T-helper 2 cell (primary cell): ENCODE results near the gene MBD3L4.
"Not testable (repeated sequence)": the region's sequence is repeated elsewhere in the genome, so short reads cannot be mapped to it uniquely, and the experiment has no call there.

ENCODE experiments used
- DNase-seq, 5 experiments: peaks; one replicate each; pipeline versions ENCODE4 v3.0.0 to v3.0.0-alpha.2; 2012 to 2022

The MBD3L4 gene

DNA sequence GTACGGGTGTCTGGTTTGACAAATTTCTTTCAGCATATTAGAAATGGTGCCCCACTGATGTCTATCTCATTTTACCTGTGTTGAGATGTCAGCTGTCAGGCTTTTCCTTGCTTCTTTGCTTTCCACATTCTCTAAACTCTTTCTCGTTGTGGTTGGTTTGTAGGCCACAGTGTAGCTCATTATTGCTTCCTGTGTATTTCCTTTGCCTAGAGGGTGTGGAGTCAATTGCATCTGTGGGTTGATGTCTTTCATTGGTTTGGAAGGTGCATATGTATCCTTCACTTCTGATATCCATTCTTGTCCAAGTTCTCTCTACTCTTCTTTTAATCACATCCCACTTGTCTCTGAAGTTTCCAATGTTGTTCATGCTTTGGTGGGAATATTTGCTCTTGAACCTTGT lies 1.6 kb upstream of the MBD3L4 start:
- DNase-seq, result not testable (repeated sequence)

DNA sequence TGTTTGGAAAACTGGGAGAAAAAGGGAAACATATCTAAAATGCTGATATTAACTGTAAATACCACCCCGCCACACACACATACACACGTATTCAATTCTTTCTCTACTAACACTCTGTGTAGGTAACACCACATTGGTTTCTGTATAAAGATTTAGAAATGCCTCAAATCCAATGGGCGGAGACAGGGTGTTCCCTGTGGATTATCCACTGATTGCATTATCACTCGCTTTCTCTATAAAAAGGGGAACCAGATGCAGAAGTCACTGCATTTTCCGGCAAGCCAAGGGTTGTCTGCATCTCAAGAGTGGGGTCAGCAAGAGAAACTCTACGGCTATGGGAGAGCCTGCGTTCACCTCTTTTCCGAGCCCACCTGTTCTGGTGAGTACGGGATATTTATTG lies 9.7 kb downstream of the MBD3L4 start, which contains the start of gene MBD3L5:
MBD3L5 (plus strand) TSS at position 301 of the 400 bp plus-strand sequence; CDS start at position 335, 34 bp downstream.
- not testable (repeated sequence) for DNase-seq

DNA sequence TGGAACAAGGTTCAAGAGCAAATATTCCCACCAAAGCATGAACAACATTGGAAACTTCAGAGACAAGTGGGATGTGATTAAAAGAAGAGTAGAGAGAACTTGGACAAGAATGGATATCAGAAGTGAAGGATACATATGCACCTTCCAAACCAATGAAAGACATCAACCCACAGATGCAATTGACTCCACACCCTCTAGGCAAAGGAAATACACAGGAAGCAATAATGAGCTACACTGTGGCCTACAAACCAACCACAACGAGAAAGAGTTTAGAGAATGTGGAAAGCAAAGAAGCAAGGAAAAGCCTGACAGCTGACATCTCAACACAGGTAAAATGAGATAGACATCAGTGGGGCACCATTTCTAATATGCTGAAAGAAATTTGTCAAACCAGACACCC lies 11.2 kb downstream of the MBD3L4 start:
- not testable (repeated sequence) for DNase-seq

DNA sequence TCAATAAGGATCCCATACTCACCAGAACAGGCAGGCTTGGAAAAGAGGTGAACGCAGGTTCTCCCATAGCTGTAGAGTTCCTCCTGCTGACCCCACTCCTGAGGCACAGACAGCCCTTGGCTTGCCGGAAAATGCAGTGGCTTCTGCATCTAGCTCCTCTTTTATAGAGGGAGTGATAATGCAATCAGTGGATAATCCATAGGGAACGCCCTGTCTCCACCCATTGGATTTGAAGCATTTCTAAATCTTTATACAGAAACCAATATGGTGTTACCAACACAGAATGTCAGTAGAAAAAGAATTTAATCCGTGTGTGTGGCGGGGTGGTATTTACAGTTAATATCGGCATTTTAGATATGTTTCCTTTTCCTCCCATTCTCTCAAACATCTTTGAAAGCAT lies 18.6 kb downstream of the MBD3L4 start, which contains the start of gene MBD3L2B:
MBD3L2B (minus strand) TSS at position 101 of the 400 bp plus-strand sequence; CDS start at position 67, 34 bp downstream.
- not testable (repeated sequence) for DNase-seq

DNA sequence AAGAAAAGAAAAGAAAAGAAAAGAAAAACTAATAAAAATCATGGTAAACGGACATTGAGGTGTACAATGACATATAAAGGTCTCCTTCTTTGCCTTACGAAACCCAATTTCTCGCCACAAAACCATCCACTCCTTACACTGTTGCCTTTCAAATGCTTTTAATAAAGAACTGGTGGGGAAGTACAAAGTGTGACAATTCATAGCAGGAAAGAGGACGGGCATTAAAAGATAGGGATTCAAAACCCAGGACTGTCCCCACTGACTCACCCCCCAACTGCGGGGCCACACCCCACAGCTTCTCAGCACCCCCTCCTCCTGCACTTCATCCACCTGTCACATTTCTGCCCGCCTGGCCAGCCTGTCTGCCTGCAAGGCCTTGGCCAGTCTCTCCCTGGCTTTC lies 21.2 kb downstream of the MBD3L4 start:
- no peak for DNase-seq

DNA sequence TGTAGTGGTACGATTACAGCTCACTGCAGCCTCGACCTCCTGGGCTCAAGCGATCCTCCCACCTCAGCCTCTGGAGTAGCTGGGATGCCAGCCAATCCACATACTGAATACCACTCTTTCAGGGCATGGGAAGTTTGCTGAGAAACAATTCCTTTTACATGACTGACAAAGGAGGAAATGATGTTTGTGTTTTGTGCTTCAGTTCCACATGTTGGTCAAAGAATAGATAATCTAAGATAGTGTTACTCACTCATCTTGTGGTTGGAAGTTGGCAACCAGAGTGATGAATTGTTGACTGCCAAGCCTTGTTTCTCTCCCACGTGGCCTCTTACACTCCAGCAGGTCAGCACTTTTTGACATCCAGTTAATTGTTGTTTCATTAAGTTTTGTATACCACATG lies 26.3 kb downstream of the MBD3L4 start:
- DNase-seq, result peak in 1 of 5 experiments; percentile 78

DNA sequence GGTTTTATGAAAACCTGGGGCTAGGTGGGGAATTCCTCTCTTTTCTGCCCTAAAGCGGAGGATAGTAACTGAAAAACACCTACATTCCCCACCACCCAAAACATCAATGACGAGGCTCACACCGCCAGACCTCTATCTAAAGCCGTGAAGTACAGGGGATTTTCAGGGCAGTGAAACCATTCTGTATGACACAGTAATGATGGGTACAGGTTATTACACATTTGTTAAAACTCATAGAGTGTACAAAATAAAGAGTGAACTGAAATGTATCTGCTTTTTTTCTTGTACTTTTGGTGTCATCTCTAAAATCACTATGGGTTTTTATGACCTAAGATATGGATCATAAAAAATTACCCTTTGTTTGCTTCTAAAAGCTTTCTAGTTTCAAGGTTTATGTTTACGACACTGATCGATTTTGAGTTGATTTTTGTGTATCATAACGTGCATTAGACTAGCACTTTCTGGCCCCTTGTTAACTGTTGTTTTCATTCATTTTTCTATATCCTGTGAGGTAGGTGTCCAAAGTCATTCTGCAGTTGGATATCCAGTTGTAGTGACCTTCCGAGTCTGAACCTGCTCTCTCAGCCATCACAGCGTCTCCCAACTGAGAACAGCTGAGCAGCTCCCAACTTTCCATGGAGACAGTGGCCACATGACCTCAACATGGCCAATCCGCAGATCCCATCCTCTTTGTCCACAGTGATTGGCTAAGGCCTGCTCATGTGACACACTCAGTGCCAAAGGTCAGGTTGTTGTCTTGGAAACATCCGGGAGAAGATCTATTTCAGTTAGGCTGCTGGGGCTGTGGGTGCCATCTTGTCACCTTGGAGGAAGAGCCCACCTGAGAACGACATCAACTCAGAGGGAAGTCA lies 29.0 kb downstream of the MBD3L4 start:
- peak in 1 of 5 experiments; percentile 33 for DNase-seq

DNA sequence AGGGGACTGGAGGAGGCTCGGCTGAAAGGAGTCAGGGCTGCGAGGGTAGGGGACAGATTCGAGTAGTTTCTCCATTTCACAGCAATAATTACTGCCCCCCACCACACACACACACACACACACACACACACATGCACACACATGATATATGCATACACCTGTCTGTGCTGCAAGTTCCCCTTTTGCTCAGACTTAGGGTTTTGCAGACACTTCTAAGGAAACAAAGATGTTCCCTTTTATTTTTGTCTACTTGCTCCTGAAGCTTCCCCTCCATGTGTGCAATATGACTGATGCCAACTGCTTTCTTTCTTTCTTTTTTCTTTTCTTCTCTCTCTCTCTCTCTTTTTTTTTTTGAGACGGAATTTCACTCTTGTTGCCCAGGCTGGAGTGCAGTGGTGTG lies 32.1 kb downstream of the MBD3L4 start:
- DNase-seq, result no peak

DNA sequence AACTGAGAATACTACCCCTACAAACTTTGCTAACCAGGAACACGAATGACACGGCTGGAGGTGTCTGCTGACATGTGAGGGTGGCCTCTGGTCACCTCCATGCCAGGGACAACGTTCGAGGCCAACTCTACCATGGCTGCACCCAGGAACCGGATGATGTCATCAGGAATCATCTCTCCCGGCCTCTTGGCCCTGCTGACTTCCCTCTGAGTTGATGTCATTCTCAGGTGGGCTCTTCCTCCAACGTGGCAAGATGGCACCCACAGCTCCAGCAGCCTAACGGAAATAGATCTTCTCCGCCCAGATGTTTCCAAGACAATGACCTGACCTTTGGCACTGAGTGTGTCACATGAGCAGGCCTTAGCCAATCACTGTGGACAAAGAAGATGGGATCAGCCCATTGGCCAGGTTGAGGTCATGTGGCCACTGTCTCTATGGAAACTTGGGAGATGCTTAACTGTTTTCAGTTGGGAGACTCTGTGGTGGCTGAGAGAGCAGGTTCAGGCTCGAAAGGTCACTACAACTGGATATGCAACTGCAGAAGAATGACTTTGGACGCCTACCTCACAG lies 33.8 kb downstream of the MBD3L4 start:
- DNase-seq, result no peak

DNA sequence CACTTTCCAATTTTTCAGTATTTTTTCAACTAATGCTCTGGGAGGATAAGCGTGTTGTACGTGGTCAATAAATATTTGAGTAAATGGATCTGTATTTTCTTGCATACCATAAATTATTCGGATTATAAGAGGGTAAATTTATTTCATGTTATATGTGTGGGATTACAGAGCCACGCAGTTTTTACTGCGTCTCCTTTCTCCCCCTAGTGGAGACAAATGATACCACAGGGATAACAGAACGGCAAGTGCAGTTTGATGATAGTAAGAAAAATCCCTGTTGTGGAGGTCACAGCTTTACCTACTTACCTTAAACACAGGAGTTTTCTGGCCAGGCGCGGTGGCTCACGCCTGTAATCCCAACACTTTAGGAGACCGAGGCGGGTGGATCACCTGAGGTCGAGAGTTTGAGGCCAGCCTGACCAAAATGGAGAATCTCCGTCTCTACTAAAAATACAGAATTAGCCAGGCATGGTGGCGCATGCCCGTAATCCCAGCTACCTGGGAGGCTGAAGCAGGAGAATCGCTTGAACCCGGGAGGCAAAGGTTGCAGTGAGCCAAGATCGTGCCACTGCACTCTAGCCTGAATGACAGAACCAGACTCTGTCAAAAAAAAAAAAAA lies 35.6 kb downstream of the MBD3L4 start:
- DNase-seq, result peak in 1 of 5 experiments; percentile 47

DNA sequence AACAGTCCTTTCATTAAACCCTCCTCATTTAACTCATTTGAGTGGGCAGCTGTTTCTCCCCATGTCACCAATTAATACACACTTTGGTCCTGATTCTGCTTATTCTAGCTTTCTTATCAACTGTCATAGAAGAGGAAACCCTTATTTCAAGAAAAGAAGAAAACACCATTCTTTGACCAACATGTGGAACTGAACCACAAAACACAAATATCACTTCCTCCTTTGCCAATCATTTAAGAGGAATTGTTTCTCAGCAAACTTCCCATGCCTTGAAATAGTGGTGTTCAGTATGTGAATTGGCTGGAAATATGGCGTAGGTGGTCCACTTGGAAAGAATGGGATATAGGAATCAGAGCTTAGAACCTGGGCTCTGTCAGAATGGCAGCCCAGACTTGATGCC lies 39.2 kb downstream of the MBD3L4 start:
- no peak for DNase-seq

DNA sequence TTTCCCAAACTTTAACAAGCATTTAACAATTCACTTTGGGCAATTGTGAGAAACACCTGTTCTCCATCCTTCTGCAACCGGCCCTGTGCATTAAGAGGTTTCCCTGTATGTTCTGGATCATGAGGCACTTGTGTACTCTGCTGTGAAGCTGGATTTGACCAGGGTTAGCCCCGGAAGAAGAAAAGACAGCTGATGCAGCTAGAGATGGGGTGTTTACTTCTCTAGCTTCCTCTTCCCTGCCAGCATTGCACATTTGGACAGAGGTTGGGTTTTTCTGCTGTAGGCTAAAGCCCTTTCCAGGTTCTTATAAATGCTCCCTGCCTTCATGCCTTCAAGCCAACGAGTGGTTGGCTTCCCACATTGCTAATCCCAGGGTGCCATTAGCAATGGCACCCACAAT lies 39.6 kb downstream of the MBD3L4 start:
- no peak for DNase-seq

DNA sequence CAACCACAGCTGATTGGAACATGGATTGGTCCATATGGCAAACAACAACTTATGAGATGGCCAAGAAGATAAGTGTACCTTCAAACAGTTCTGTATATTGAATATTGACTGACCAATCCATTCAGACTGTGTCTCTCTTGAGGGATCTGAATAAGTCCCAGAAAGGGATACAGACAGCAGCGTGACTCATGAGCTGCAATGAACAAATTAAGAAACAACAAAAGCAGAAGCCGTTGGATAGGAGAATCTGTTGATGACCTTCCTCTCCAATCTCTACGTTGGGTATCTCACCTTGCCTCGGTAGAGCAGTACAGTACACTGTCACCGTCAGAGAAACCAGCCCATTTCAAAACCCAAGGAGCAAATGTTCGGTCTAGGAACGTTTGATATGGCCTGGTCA lies 40.0 kb downstream of the MBD3L4 start:
- no peak for DNase-seq

DNA sequence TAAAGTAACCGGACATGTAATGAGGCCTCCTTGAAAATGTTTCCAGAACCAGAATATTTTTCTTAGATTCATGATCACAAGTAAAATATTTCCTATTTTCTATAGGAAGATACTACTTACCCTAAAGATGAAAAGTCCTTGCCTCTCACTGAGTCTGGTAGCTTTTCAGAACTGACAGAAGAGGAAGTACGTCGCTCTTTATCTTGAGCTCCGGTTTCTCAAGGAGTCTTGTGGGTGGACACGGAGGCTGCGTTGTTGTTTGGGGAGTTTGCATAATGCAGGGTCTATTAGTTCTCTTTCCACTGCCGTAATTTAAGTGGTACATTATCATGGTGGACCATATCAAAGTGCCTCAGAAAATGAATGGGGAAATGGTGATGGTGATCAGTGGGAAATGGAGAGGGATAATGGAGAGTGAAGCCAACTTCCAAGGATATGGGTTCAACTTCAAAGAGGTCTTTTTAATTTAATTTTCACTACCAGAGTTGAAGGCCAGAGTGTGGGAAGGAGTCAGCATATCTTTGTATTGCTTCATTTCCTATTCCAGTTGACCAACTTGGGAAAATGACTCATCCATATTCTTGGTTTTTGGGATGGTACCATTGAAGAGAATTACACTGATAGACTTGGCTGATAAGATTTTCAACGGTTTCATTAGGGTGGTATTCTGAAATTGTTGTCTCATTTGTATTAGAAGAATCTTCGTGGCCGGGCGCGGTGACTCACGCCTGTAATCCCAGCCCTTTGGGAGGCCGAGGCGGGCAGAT lies 42.1 kb downstream of the MBD3L4 start:
- DNase-seq, result peak in 1 of 5 experiments; percentile 30

DNA sequence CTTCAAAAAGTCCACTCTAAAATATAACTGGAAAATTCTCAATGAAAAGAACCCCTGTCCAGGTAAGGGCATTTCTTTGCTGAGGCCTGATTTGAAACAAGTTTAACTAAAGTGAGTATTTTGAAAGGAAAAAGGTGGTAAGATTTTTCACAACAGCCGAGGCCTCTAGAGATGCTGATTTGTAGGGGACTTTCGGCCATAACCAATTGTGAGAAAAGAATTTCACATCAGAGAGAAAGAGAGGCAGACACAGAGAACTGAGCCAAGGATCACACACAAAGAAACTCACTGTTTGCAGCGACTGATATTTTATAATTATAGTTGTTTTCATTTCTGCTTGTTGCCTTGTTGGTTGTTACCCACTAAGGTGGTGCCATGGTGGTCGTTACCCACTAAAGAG lies 43.2 kb downstream of the MBD3L4 start:
- no peak for DNase-seq

DNA sequence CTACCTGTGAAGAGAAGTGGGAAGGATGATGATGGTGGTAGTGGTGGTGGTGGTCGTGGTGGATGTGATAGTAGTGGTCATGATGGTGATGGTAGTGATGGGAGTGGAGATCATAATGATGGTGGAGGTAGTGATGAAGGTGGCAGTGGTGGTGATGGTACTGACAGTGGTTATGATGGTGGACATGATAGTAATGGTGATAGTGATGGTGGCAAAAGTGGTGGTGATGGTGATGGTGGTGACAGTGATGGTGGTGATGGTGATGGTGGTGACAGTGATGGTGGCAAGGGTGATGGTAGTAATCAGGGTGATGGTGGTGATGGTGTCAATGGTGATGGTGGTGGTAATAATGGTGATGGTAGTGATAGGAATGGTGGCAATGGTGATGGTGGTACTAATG lies 44.9 kb downstream of the MBD3L4 start:
- DNase-seq, result no peak

DNA sequence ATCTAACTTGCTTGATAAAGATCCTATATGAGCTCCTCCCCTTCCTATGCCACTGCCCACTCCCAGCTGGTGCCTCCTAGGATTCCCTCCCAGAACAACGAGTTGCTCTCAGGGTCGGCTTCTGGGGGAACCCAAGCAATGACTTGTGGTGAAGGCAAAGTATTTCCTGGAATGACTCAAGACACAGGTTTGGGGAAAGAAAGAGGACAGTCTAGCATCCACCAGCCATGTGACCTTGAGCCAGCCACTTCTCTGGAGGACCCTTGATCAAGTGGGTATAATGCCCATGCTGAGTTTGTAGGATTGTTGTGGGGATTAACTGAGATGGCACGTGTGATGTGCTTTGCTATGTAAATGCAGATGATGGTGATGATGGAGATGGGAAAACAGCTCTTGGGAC lies 51.7 kb downstream of the MBD3L4 start:
- DNase-seq, result no peak

DNA sequence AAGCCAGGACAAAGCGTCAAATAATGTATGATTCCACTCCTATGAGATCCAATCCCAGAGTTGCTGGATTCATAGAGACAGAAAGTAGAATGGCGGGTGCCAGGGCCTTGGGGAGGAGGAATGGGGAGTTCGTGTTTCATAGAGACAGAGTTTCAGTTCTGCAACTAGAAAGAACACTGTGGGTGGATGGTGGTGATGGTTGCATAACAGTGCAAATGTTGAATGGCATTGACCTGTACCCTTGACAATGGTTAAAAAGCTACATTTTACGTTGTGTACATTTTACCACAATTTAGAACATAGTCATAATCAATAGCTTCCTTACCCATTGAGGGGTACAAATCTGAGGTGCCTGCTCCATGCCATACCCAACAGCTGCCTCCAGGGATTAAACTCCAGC lies 52.1 kb downstream of the MBD3L4 start:
- DNase-seq, result no peak
